ENCODE results near the gene APELA. TPM values are rescaled to one million over a fixed set of nuclear protein-coding genes. Genes with fewer than 3 reads are reported as not detected.
A peak's percentile ranks its signal among the peaks of the same experiment; 100 is the strongest.
"Not testable (repeated sequence)": the region's sequence is repeated elsewhere in the genome, so short reads cannot be mapped to it uniquely, and the experiment has no call there.

The APELA gene, protein sequence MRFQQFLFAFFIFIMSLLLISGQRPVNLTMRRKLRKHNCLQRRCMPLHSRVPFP
- polyA plus RNA-seq (2013, experiment 1 of 2; ENCODE audit: insufficient read length), result not detected
- polyA plus RNA-seq (2013, experiment 2 of 2; ENCODE audit: insufficient read length), result not detected

GRCh38 chr4:164876700-164877324 lies at the start of gene APELA:
Gene APELA (plus strand): TSS chr4:164877178. CDS start chr4:164877332, 154 bp downstream.
- DNase-seq, result no peak

DNA sequence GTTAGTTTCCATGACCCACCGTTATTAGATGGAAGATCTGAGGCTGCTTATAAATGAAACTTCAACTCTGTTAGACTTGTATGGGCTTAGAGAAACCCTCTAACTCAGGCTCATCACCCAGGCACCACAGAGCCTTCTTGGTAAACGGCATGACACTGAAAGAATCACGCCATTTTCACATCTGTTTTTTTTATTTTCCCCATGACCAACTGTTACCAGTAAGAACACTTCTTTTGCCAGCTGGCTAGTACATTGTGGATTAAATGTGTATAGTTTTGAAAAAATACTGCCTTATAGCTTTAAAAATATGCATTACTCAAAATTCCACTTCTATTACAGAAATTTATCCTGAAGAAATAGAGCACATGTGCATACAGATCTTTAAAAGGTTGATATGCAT lies 48.0 kb upstream of the APELA start:
- DNase-seq, result no peak

DNA sequence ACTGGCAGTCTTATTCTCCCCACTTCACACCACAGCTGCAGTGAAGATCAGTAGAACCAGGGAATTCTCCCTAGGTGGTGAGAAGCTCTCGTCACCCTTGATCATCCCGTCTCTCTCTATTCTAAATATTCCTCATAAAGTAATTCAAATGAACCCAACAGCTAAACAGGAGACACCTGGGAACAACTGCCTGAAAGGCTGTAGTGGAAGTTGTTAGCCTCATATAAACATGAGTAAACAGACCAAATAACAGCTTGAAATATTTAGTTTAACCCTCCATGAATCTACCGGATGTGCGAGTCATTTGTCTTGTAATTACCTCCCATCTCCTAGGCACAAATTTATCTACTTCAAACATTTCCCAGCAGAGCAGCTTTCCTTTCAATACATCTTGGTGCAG lies 30.4 kb upstream of the APELA start:
- DNase-seq, result no peak

DNA sequence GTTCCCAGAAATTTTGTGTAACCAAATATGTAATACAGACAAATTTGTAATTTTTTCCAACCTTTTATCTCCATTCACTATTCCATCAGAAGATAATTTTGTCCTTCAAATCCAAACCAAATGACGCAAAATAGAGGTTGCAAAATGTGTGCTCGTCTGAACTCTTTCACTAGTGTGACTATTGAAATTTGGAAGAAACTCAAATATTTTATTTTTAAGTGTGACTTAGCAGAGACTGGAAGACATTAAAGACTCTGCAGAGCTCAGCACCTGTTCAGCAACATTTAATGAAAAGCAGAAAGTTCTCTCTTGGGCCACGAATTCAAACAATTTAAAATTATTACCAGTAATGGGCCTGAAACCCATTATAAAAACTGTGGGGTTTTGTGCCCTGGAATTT lies 30.0 kb upstream of the APELA start:
- DNase-seq, result no peak

- no peak for DNase-seq
Observed at GRCh38 chr4:164847967-164848649, 28.9 kb upstream of the APELA start.

GRCh38 chr4:164856396-164856795 lies 20.6 kb upstream of the APELA start:
- no peak for DNase-seq

DNA sequence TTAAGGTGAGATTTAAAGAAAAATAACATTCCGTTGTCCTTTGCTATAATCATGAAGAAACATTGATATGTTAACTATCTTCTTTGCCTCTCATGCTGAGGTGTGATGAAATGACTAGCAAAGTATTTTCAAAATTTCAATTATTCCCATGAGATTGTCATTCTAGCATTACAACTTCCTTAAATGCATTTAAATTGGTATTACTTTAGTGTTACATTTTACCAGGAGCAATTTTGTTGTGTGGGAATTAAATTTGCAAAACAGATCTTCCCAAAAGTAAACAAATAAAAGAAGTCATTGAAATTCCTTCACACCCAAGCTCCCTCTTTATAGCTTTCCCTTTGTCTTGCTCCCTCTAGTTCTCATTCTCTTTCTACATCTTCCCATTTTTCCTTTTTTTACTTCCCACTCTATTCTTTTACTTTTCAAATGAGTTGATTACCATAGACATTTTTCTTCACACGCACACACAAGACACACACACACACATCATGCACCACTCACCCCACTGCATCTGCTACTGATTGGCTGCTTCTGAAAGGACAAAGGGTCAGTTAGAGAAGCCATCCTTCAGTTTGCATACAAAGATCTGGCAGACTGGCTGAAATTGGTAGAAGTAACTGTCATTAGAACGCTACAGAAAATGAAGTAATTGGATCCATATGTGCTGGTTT lies 10.0 kb upstream of the APELA start:
- DNase-seq, result peak; percentile 48

DNA sequence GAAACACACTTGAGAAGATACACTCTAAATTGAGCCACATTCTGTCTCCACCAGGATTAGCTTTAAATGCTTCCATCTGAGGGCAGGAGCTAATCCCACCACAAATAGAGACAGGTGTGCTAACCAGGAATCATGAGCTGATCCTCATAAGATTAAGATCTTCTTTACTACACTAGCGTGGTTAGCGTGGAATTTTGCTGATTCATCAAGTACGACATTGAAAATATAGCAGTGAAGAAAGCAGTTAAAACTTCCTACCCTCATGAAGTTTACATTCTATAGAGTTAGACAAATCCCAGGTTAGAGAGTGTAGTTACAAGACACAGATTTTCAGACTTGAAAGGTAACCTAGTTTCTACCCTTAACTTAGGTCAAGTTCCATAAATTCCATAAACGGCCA lies 5.3 kb upstream of the APELA start:
- DNase-seq, result no peak

DNA sequence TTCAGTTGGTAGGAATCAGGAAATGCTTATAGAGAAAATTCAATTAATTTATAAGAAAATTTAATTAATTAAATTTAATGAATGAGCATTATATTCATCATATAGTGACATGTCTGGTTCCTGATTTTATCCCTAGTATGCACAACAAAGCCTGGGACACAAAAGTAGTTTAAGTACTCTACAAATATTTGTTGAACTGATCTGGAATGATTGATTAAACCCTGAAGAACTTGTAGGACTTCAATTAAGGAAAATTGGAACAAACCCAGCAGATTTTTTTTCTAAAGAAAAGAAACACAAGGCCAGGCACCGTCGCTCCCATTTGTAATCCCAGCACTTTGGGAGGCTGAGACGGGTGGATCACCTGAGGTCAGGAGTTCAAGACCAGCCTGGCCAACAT lies 4.5 kb upstream of the APELA start:
- no peak for DNase-seq

DNA sequence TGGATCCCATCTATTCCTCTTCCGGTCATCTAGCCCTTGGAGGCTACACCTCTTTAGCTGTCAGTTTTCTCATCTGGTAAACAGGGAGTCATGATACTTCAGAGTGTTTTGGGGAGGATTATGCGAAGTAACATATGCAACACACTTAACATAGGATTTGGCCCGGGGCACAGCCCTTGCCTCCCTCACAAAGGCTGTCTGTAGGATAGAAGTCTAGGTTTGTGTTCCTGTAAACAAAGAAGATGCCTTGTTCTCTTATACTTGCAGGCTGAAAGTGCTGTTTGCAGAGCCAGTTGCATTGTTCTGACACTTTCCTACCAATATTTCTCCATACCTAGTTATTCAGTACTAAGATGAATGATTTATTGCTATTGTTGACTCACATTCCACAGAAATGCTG lies 2.2 kb upstream of the APELA start:
- no peak for DNase-seq

- no peak for DNase-seq
Observed at GRCh38 chr4:164880489-164881262, 3.7 kb downstream of the APELA start.

DNA sequence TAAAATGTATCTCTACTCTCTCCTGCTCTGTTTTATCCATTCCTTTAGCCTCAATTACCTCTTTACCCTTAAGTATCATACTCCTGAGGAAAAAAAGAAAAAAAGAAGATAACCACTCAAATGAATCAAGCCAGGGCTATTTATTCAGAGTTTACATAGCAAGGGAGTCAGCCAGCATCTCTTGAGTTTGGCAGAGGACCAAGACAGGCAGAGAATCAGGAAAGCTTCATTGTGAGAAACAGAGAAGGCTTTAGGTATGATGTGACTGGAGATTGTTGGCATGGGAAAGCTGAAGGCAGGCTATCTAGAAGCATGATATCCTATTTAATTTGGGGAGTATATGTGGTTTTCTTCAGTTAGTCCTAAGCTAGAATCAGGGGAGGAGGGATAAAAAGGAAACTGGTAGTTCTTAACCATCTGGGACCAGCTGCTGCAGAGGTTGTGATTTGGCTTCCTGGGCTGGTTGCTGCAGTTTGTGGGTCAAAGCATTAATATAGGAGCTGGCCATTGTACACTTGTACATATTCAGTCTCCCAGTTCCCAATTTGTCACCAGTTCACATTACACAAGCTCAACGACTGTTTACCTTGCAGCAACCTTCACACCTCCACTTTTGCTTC lies 11.2 kb downstream of the APELA start:
- DNase-seq, result no peak

DNA sequence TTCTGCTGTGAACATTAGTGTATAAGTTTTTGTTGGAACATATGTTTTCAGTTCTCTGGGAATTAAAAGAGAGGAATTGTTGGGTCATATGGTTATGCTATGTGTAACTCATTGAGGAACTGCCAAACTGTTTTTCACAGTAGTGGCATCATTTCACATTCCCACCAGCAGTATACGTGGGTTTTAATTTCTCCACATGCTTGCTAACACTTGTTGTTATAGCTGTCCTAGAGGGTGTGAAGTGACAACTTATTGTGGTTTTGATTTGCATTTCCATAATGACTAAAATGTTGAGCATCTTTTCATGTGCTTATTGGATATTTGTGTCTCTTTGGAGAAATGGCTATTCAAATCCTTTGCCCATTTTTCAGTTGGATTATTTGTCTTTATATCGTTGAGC lies 13.7 kb downstream of the APELA start:
- DNase-seq, result no peak

DNA sequence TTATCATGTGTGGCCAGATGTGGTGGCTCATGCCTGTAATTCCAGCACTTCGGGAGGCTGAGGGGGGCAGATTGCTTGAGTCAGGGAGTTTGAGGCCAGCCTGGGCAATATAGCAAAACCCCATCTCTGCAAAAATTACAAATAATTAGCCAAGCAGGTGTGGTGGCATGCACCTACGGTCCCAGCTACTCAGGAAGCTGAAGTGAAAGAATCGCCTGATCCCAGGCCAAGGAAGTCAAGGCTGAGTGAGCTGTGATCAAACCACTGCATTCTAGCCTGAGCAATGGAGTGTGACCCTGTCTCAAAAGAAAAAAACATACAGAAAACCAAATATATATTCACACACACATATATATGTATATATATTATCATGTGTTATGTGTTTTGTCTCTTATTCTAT lies 15.0 kb downstream of the APELA start:
- DNase-seq, result no peak

- DNase-seq, result no peak
Observed at GRCh38 chr4:164894702-164895101, 17.7 kb downstream of the APELA start.

DNA sequence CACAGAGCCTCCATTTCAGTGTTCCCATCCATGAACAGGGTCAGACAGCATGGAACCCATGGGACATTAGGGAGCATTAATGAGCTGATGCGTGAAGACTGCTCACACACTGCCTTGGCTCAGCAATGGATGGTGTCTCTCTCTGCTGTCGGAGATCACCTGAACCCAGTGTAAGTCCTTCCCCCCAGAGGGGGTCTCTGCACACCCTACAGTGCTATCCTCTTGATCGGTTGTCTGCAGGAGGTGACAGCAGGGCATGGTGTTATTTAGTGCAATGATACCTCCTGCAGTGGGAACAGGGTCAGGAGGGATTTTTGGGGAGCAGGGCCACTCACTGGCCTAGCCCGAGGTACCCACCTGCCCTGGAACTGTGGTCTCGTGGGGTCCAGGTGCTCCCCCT lies 25.6 kb downstream of the APELA start:
- no peak for DNase-seq

DNA sequence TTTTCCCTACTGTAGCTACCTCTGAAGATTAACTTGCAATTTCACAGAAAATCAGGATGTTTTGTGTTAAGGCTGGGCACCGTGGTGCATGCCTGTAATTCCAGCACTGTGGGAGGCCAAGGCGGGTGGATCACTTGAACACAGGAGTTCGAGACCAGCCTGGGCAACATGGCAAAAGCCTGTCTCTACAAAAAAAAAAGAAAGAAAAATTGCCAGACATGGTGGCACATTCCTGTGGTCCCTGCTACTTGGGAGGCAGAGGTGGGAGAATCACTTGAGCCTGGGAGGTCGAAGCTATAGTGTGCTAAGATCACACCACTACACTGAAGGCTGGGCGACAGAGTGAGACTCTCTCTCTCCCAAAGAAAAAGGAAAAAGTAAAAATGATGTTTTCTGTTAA lies 27.4 kb downstream of the APELA start:
- no peak for DNase-seq

GRCh38 chr4:164904941-164905340 lies 28.0 kb downstream of the APELA start:
- no peak for DNase-seq

GRCh38 chr4:164906368-164906767 lies 29.4 kb downstream of the APELA start:
- DNase-seq, result no peak

DNA sequence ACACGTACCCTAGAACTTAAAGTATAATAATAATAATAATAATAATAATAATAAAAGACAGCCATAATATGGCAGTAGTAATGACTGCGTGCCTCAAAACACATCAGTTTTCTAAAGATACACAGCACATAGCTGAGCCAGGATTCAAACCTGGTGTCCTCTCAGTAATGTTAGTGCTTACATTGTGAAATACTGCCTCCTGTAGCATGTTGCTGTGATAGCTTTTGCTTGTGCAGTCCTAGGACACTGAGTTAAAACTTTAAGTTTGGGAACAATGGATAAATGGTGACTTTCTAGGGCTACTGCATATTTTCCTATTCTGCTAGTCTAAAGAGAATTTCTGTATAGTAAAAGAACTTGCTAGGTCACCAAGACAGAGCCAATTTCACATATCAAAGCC lies 36.5 kb downstream of the APELA start:
- DNase-seq, result not testable (repeated sequence)

- DNase-seq, result no peak
Observed at GRCh38 chr4:164918956-164919355, 42.0 kb downstream of the APELA start.

DNA sequence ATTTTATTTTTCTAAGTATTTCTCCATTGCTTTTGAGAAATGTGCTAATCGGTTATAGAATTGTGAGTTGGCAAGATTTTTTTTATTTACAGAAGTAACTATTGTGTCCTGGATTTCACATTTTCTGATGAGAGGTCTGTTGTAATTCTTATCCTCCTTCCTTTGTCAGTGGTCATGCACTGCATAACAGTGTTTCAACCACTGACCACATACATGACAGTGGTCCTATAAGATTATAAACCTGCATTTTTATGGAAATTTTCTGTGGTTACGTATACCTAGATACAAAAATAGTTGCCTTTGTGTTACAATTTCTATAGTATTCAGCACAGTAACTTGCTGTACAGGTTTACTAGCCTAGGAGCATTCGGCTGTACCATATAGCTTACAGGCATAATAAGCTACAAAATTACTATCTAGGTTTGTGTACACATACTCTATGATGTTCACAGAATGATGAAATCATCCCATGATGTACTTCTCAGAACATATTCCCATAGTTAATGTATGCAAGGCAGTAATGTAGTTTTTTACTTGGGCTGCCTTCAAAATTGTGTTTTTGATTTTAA lies 47.8 kb downstream of the APELA start:
- DNase-seq, result no peak
